Stomach (tissue), 4 donors: Measurements from ENCODE around the gene MGAT5.

Experiments
- CTCF ChIP-seq, 7 experiments: fragments of 450-650 bp in 4 of 7; fragments of 200-600 bp in 3 of 7; sonication (generic) in 3 of 7; IDR thresholded peaks; one replicate each; pipeline ENCODE4 v1.5.1; 2016 to 2019; ENCODE audit warnings: antibody characterized with exemption in 7 of 7, control low read depth in 2 of 7, mild to moderate bottlenecking in 1 of 7
- EP300 ChIP-seq: sonication (generic); formaldehyde crosslinking; IDR thresholded peaks from one replicate; pipeline ENCODE4 v1.6.1; 2017; ENCODE audit warnings: antibody characterized with exemption
- POLR2A ChIP-seq, 4 donors: fragments of 450-650 bp; IDR thresholded peaks; one replicate each; pipeline ENCODE4 v1.6.1; 2016; ENCODE audit warnings: antibody characterized with exemption in 4 of 4, control low read depth in 2 of 4, mild to moderate bottlenecking in 1 of 4, moderate library complexity in 1 of 4
- POLR2AphosphoS5 ChIP-seq, 3 donors: sonication (generic); formaldehyde crosslinking; IDR thresholded peaks; one replicate each; pipeline ENCODE4 v1.6.1; 2016; ENCODE audit warnings: antibody characterized with exemption in 3 of 3

GRCh38 chr2:134440336-134440909 is 186.6 kb downstream of the MGAT5 start:
- TF ChIP-seq POLR2AphosphoS5 (IDR thresholded peaks at IDR 0.05) (no peak), CTCF (IDR thresholded peaks at IDR 0.05) (no peak), POLR2A (IDR thresholded peaks at IDR 0.05) (no peak), EP300 (no peak)
